DND-41 (cell line): ENCODE data around the gene NXF1.

Experiments used
- EZH2 ChIP-seq: IDR thresholded peaks from 3 replicates; pipeline ENCODE4 v1.6.1; 2012; ENCODE audit warnings: borderline replicate concordance, low read depth, mild to moderate bottlenecking, moderate library complexity, low read length, inconsistent platforms; ENCODE audit not compliant: severe bottlenecking
- TF ChIP-seq, protein P1 (sequence below): IDR thresholded peaks from 2 replicates; pipeline ENCODE4 v1.5.1; 2012; ENCODE audit warnings: borderline replicate concordance, low read length, moderate library complexity, mild to moderate bottlenecking; ENCODE audit not compliant: poor library complexity, severe bottlenecking; ENCODE audit errors: extremely low read depth

DNA sequence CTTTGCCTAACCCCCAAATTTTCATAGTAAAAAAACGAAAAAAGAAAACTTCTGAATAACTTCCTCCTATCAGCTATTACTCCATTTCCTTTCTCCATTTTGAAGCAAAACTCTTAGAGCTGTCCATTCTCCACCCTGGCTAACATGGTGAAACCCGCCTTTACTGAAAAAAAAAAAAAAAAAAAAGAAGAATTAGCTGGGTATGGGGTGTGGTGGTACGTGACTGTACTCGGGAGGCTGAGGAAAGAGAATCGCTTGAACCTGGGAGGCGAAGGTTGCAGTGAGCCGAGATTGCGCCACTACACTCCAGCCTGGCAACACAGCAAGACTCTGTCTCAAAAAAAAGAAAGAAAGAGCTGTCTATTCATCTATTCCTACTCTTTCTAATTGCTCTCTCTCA, 11.3 kb upstream of the NXF1 start:
- TF ChIP-seq, protein P1, sequence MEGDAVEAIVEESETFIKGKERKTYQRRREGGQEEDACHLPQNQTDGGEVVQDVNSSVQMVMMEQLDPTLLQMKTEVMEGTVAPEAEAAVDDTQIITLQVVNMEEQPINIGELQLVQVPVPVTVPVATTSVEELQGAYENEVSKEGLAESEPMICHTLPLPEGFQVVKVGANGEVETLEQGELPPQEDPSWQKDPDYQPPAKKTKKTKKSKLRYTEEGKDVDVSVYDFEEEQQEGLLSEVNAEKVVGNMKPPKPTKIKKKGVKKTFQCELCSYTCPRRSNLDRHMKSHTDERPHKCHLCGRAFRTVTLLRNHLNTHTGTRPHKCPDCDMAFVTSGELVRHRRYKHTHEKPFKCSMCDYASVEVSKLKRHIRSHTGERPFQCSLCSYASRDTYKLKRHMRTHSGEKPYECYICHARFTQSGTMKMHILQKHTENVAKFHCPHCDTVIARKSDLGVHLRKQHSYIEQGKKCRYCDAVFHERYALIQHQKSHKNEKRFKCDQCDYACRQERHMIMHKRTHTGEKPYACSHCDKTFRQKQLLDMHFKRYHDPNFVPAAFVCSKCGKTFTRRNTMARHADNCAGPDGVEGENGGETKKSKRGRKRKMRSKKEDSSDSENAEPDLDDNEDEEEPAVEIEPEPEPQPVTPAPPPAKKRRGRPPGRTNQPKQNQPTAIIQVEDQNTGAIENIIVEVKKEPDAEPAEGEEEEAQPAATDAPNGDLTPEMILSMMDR, result no peak
- TF ChIP-seq EZH2, result no peak
